Measurements from ENCODE around the gene ABCD1. TPM values are rescaled to one million over a fixed set of nuclear protein-coding genes. Genes with fewer than 3 reads are reported as not detected.
A peak's percentile ranks its signal among the peaks of the same experiment; 100 is the strongest.

The ABCD1 gene
- total and polyA plus RNA-seq, 4 donors, result 4.1 to 10.6 (median 8.5) TPM

DNA sequence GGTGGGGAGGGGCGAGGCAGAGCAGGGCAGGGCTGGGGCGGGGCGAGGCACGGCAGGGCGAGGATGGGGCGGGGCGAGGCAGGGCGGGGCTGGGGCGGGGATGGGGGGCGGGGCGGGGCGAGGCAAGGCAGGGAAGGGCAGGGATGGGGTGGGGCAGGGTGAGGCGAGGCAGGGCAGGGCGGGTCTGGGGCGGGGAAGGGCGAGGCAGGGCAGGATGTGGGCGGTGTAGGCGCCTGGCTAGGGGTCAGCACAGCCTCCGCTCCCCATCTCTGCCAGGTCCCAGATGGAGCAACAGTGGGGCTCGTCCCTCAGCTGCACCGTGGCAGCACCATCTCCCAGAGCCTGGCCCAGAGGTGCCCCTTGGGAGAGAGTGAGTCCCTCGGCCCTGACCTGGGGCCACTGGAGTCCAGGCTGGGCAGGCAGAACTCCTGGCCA lies 52.0 kb downstream of the ABCD1 start:
- peaks cover 20% of the 10 kb centered on the region for H3K4me1 ChIP-seq (ENCODE audit: control insufficient read depth, insufficient read depth, low read length)
- no peak for DNase-seq (ENCODE audit: low read depth in 4 of 6, low spot score in 6 of 6)
- no peak overlapping the region for H3K27ac ChIP-seq (ENCODE audit: low read depth, low read length)
- WGBS (ENCODE audit: insufficient coverage), result 88% methylated on average over 9 of the region's 22 CpGs
- H3K36me3 ChIP-seq (ENCODE audit: control insufficient read depth, insufficient read depth, low read length), result peaks cover 71% of the 10 kb centered on the region
- no peaks in the 10 kb centered on the region for H3K27me3 ChIP-seq (ENCODE audit: control insufficient read depth, insufficient read depth, low read length)
- H3K4me3 ChIP-seq (ENCODE audit: low read depth, low read length), result no peak overlapping the region
- no peaks in the 10 kb centered on the region for H3K9me3 ChIP-seq (ENCODE audit: control insufficient read depth, insufficient read depth, low read length)

DNA sequence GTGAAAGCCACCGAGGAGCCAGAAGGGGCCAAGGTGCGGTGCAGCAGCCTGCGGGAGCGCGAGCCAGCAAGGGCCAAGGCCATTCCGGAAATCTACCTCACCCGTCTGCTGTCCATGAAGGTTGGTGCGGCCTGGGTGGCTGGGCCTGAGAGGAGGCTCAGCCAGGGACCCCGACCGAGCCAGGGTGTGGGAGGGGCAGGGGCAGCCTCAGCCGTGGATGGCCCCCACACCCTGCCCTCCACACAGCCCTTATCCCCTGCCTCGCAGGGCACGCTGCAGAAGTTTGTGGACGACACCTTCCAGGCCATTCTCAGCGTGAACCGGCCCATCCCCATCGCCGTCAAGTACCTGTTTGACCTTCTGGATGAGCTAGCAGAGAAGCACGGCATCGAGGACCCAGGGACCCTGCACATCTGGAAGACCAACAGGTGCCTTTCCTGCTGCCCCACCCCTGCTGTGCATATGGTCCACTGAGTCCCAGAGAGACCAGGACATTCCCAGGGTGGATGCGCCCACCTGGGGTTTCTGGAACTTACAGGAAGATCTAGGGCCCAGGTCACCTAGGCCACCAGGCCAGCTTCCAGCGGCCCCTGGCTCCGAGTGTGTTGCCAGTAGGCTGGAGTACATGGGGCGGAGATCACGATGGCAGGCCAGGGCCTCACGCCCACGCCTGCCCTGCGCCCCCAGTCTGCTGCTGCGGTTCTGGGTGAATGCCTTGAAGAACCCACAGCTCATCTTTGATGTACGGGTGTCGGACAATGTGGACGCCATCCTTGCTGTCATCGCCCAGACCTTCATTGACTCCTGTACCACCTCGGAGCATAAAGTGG lies 52.8 kb downstream of the ABCD1 start:
- peaks cover 29% of the 10 kb centered on the region for H3K4me1 ChIP-seq (ENCODE audit: control insufficient read depth, insufficient read depth, low read length)
- no peaks in the 10 kb centered on the region for H3K27me3 ChIP-seq (ENCODE audit: control insufficient read depth, insufficient read depth, low read length)
- DNase-seq (ENCODE audit: low read depth in 4 of 6, low spot score in 6 of 6), result no peak
- H3K9me3 ChIP-seq (ENCODE audit: control insufficient read depth, insufficient read depth, low read length), result no peaks in the 10 kb centered on the region
- 89% methylated on average over 34 of the region's 34 CpGs for WGBS (ENCODE audit: insufficient coverage)
- no peak overlapping the region for H3K27ac ChIP-seq (ENCODE audit: low read depth, low read length)
- no peak overlapping the region for H3K4me3 ChIP-seq (ENCODE audit: low read depth, low read length)
- H3K36me3 ChIP-seq (ENCODE audit: control insufficient read depth, insufficient read depth, low read length), result peaks cover 67% of the 10 kb centered on the region

DNA sequence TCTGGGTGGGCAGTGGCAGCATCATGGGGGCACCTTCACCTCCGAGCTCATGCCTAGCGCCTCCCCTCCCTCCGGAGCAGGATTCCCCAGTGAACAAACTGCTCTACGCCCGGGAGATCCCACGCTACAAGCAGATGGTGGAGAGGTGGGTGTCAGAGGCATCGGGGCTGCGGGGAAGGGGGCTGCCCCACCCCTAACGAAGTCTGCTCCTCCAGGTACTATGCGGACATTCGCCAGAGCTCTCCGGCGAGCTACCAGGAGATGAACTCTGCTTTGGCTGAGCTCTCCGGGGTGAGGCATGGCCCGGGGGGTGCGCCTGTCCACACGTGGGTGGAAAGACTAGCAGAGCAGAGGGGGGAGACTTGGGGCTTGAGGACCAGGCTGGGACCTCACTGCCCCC lies 53.5 kb downstream of the ABCD1 start:
- no peak overlapping the region for H3K27ac ChIP-seq (ENCODE audit: low read depth, low read length)
- peaks cover 67% of the 10 kb centered on the region for H3K36me3 ChIP-seq (ENCODE audit: control insufficient read depth, insufficient read depth, low read length)
- no peaks in the 10 kb centered on the region for H3K27me3 ChIP-seq (ENCODE audit: control insufficient read depth, insufficient read depth, low read length)
- peaks cover 34% of the 10 kb centered on the region for H3K4me1 ChIP-seq (ENCODE audit: control insufficient read depth, insufficient read depth, low read length)
- no peaks in the 10 kb centered on the region for H3K9me3 ChIP-seq (ENCODE audit: control insufficient read depth, insufficient read depth, low read length)
- WGBS (ENCODE audit: insufficient coverage), result 80% methylated on average over 11 of the region's 17 CpGs
- no peak overlapping the region for H3K4me3 ChIP-seq (ENCODE audit: low read depth, low read length)
- DNase-seq (ENCODE audit: low read depth in 4 of 6, low spot score in 6 of 6), result no peak

DNA sequence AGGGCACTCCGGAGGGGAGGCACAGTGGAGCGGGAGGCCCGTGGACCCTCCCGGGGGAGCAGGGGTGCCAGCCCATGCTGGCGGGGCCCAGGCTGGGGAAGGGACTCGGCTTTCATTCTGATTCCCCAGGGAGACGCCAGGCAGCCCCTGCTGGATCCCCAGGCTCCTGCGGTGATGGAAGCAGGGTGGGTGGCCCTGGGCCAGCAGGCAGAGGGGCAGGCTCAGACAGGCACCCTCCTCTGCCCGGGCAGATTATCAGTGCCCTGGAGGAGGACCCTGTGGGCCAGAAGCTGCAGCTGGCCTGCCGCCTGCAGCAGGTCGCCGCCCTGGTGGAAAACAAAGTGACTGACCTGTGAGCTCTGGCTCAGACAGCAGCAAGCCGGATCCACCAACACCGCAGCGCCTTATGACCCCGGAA lies 54.0 kb downstream of the ABCD1 start:
- DNase-seq (ENCODE audit: low read depth in 4 of 6, low spot score in 6 of 6), result no peak
- H3K9me3 ChIP-seq (ENCODE audit: control insufficient read depth, insufficient read depth, low read length), result no peaks in the 10 kb centered on the region
- no peak overlapping the region for H3K4me3 ChIP-seq (ENCODE audit: low read depth, low read length)
- peaks cover 67% of the 10 kb centered on the region for H3K36me3 ChIP-seq (ENCODE audit: control insufficient read depth, insufficient read depth, low read length)
- H3K27ac ChIP-seq (ENCODE audit: low read depth, low read length), result no peak overlapping the region
- WGBS (ENCODE audit: insufficient coverage), result 84% methylated on average over 16 of the region's 16 CpGs
- H3K27me3 ChIP-seq (ENCODE audit: control insufficient read depth, insufficient read depth, low read length), result no peaks in the 10 kb centered on the region
- H3K4me1 ChIP-seq (ENCODE audit: control insufficient read depth, insufficient read depth, low read length), result peaks cover 35% of the 10 kb centered on the region

DNA sequence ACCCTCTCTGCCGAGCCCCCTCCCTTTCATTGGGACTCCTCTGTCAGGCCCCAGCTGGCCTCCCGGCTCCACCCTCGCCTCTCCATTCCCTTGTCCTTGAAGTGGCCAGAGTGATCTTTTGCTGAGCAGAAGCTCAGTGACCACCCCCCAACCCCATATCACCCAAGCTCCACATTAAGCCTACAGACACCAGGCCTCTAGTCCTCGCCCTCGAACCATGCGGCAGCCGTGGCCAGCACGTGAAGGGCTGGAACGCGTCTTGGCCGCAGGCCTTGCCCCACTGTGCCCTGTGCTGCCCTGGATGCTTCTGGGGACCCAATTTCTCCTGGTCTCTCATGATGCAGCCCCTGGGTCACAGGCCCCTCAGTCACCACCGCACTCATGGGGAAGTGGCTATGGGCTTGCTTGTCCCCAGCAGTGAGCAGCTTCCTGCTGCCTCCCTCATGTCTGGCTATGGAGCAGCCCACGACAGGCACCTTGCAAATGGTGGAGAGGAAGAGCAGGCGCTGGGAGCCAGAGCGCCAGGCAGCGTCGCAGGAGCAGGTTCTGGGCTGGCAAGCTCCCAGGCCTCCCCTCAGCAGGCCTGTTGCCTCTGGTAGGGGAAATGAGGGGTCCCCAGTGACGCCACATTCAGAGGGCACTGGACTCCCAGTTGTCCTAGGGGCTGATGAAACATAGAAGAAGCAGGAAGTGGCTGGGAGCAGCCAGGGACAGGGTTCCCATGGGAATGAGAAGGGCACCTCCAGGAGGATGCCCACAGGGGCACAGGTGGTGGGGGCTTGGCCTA lies 55.4 kb downstream of the ABCD1 start:
- WGBS (ENCODE audit: insufficient coverage), result 80% methylated on average over 14 of the region's 18 CpGs
- Histone ChIP-seq H3K27ac (ENCODE audit: low read depth, low read length) (no peak overlapping the region), H3K36me3 (ENCODE audit: control insufficient read depth, insufficient read depth, low read length) (peaks cover 67% of the 10 kb centered on the region), H3K27me3 (ENCODE audit: control insufficient read depth, insufficient read depth, low read length) (no peaks in the 10 kb centered on the region), H3K4me3 (ENCODE audit: low read depth, low read length) (no peak overlapping the region), H3K9me3 (ENCODE audit: control insufficient read depth, insufficient read depth, low read length) (no peaks in the 10 kb centered on the region), H3K4me1 (ENCODE audit: control insufficient read depth, insufficient read depth, low read length) (peaks cover 35% of the 10 kb centered on the region)
- DNase-seq (ENCODE audit: low read depth in 4 of 6, low spot score in 6 of 6), result no peak

DNA sequence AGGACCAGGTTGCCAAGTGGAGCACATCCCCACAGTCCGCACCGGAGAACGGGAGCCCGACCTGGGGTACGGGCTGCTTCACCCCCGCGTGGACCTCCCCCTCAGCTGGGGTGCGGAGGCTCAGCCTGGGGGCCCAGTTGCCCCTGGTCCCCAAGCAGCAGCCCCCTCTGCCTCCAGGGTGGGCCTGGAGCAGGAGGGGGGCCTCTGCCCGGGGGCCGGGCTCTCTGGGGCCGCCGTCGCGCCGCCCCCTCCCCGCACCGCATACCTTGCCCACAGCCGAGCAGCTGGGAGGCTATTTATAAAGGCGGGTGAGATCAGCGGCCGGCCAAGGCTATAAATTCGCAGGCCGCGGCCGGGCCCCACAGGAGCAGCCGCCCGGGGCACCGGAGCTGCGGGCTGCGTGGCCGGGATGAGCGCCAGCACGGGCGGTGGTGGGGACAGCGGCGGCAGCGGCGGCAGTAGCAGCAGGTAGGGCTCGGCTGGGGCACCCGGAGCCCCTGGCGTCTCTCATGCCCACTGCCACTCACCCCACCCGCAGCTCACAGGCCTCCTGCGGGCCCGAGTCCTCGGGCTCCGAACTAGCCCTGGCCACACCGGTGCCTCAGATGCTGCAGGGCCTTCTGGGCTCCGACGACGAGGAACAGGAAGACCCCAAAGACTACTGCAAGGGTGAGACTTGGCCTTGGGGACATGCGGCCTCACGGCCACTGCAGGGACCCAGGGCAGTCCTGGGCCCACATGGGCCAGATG lies 56.2 kb downstream of the ABCD1 start, which contains the start of gene SRPK3:
Gene SRPK3, plus strand, starts transcription at position 364 of the 750 bp plus-strand sequence. Its CDS starts 46 bp downstream, at position 410.
- no peak within 1 kb of the TSS for H3K27ac ChIP-seq (ENCODE audit: low read depth, low read length)
- 48% methylated on average over 46 of the region's 52 CpGs for WGBS (ENCODE audit: insufficient coverage)
- no peak within 1 kb of the TSS for H3K4me3 ChIP-seq (ENCODE audit: low read depth, low read length)

DNA sequence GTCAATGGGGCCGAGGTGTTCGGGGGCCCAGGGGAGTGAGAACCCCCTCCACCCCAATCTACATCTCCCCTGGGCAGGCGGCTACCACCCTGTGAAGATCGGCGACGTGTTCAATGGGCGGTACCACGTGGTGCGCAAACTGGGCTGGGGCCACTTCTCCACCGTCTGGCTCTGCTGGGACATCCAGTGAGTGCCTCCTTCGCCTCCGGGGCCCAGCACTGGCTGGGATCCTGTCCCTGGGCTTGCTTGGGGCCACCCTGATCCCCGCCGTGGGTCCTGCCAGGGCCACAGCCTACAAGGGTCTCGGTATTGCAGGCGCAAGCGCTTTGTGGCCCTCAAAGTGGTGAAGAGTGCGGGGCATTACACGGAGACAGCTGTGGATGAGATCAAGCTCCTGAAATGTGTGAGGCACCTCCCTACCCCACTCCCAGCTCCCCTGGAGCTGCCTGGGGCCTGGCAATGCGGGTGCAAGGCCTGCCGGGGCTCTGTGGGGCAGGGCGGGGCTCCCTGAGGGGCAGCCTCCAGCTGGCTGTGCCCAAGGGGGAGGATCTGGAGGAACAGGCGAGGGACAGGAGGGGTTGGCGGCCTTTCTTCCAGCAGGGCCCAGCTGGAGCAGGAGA lies 56.9 kb downstream of the ABCD1 start:
- H3K4me1 ChIP-seq (ENCODE audit: control insufficient read depth, insufficient read depth, low read length), result peaks cover 36% of the 10 kb centered on the region
- peaks cover 73% of the 10 kb centered on the region for H3K36me3 ChIP-seq (ENCODE audit: control insufficient read depth, insufficient read depth, low read length)
- WGBS (ENCODE audit: insufficient coverage), result 74% methylated on average over 24 of the region's 24 CpGs
- H3K4me3 ChIP-seq (ENCODE audit: low read depth, low read length), result no peak overlapping the region
- no peak for DNase-seq (ENCODE audit: low read depth in 4 of 6, low spot score in 6 of 6)
- no peaks in the 10 kb centered on the region for H3K9me3 ChIP-seq (ENCODE audit: control insufficient read depth, insufficient read depth, low read length)
- H3K27ac ChIP-seq (ENCODE audit: low read depth, low read length), result no peak overlapping the region
- no peaks in the 10 kb centered on the region for H3K27me3 ChIP-seq (ENCODE audit: control insufficient read depth, insufficient read depth, low read length)

More for the DNA sequence above, 56.2 kb downstream of the ABCD1 start, which contains the start of gene SRPK3:
- H3K36me3 ChIP-seq (ENCODE audit: control insufficient read depth, insufficient read depth, low read length), result peaks cover 67% of the 10 kb centered on the region
- H3K4me1 ChIP-seq (ENCODE audit: control insufficient read depth, insufficient read depth, low read length), result peaks cover 35% of the 10 kb centered on the region
- peak in 2 of 6 donors; percentile 27 to 28 for DNase-seq (ENCODE audit: low read depth in 4 of 6, low spot score in 6 of 6)
- no peaks in the 10 kb centered on the region for H3K9me3 ChIP-seq (ENCODE audit: control insufficient read depth, insufficient read depth, low read length)
- no peaks in the 10 kb centered on the region for H3K27me3 ChIP-seq (ENCODE audit: control insufficient read depth, insufficient read depth, low read length)

DNA sequence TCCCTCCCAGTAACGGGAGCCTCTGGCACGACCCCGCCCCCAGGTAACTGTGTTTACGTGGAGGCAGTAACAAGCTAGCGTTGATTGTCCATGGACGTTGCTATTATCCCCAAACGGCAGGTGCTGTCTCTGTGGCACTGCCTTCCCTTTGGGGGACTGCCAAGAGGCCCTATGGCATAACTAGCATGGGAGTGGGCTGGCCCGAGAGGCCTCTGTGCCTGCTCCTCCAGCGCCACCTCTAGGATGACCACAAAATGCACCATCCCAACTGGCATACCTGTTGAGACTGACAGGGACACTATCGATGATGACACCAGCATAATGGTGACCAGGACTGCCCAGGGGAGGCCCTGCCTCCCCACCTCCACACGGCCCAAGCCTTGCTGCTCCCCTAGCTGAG lies 57.7 kb downstream of the ABCD1 start:
- Histone ChIP-seq H3K4me3 (ENCODE audit: low read depth, low read length) (no peak overlapping the region), H3K27me3 (ENCODE audit: control insufficient read depth, insufficient read depth, low read length) (no peaks in the 10 kb centered on the region), H3K9me3 (ENCODE audit: control insufficient read depth, insufficient read depth, low read length) (no peaks in the 10 kb centered on the region), H3K27ac (ENCODE audit: low read depth, low read length) (no peak overlapping the region), H3K36me3 (ENCODE audit: control insufficient read depth, insufficient read depth, low read length) (peaks cover 73% of the 10 kb centered on the region), H3K4me1 (ENCODE audit: control insufficient read depth, insufficient read depth, low read length) (peaks cover 43% of the 10 kb centered on the region)
- 53% methylated on average over 11 of the region's 11 CpGs for WGBS (ENCODE audit: insufficient coverage)
- peak in 2 of 6 donors; percentile 54 to 56 for DNase-seq (ENCODE audit: low read depth in 4 of 6, low spot score in 6 of 6)

DNA sequence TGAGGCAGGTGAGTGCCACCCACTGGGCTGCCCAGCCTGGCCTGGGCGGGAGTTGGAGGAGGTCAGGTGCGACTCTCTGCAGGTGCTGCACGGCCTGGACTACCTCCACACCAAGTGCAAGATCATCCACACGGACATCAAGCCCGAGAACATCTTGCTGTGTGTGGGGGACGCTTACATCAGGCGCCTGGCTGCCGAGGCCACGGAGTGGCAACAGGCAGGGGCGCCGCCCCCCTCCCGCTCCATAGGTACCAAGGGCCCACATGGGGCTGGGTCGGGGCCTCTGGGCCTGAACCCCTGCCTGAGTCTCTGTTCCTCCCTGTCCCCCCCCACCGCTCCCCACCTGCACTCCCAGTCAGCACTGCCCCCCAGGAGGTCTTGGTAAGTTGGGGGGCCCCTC lies 58.2 kb downstream of the ABCD1 start:
- H3K27ac ChIP-seq (ENCODE audit: low read depth, low read length), result no peak overlapping the region
- 88% methylated on average over 13 of the region's 14 CpGs for WGBS (ENCODE audit: insufficient coverage)
- H3K4me3 ChIP-seq (ENCODE audit: low read depth, low read length), result no peak overlapping the region

More for the DNA sequence above, 58.2 kb downstream of the ABCD1 start:
- Histone ChIP-seq H3K9me3 (ENCODE audit: control insufficient read depth, insufficient read depth, low read length) (no peaks in the 10 kb centered on the region), H3K36me3 (ENCODE audit: control insufficient read depth, insufficient read depth, low read length) (peaks cover 73% of the 10 kb centered on the region), H3K4me1 (ENCODE audit: control insufficient read depth, insufficient read depth, low read length) (peaks cover 43% of the 10 kb centered on the region), H3K27me3 (ENCODE audit: control insufficient read depth, insufficient read depth, low read length) (no peaks in the 10 kb centered on the region)
- DNase-seq (ENCODE audit: low read depth in 4 of 6, low spot score in 6 of 6), result no peak
